GM19324 (cell line): Measurements from ENCODE around the gene DOCK7.
"Not testable (repeated sequence)": the region's sequence is repeated elsewhere in the genome, so short reads cannot be mapped to it uniquely, and the experiment has no call there.

Experiments used
- ATAC-seq: cut with Tn5 transposase; IDR thresholded peaks from one replicate; pipeline ENCODE4 v1.9.1; 2021; ENCODE audit warnings: mild to moderate bottlenecking, moderate library complexity; ENCODE audit not compliant: unreplicated experiment, low FRiP score

Gene DOCK7

GRCh38 chr1:62544570-62544969 lies 143.6 kb downstream of the DOCK7 start:
- ATAC-seq, result no peak

- ATAC-seq, result no peak
Observed at GRCh38 chr1:62541048-62541447, 147.1 kb downstream of the DOCK7 start.

DNA sequence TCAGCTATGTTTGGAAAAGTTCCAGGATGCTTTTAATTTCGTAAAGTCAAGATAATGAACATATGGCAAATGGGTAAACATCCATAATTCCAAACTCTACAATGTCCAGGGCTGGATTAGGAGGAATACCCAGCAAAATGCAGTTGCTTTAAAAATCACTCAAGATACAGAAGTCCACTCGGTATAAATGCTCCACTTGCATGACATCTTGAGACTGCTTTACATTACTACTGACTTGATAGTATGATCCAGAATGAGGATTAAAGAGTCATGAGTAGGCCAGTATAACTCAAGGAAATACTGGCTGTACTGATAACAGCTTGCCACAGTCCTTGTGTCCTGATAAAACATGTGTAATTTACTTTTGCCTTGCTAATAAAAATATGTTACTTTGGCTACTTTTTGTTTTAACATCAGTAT lies 149.1 kb downstream of the DOCK7 start:
- ATAC-seq, result no peak

DNA sequence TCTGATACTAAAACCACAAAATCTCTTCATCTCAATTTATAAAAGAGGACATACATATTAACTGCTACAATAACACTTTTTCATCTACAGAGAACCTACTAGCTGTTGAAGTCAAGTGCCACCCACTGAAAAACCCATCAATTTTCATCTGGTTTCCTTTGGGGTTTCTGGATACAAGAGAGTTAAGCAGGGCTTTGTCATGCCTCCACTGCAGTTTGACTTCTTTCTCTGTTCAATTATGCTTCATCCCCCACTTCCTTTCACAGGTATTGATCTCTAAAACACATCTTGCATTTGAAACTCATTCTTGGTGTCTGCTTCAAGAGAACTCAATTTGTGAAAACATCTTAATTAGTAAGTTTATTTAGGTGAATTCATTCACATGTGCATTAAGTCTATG lies 151.3 kb downstream of the DOCK7 start:
- no peak for ATAC-seq

- no peak for ATAC-seq
Observed at GRCh38 chr1:62530516-62531154, 157.6 kb downstream of the DOCK7 start.

GRCh38 chr1:62529227-62529626 lies 159.0 kb downstream of the DOCK7 start:
- no peak for ATAC-seq

DNA sequence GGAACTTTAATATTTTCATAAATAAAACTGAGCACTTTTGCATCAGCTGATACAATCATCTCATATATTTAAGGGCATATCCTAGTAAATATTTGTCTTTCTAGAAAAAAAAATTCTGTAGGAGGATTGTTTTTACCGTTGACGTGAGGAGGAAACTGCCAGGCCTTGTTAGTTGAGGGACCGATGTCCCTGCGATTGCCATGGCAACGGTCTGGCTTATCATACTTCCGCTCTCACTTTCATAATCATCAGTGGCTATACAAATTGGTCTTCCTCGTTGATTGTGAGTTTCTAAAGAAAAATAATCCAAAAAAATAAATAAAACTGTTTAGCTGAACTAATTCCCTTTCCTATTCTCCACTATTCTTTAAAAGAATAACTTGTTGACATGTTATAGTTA lies 160.2 kb downstream of the DOCK7 start:
- ATAC-seq, result no peak

- ATAC-seq, result not testable (repeated sequence)
Observed at GRCh38 chr1:62527346-62527745, 160.8 kb downstream of the DOCK7 start.

- ATAC-seq, result no peak
Observed at GRCh38 chr1:62523860-62524259, 164.3 kb downstream of the DOCK7 start.

DNA sequence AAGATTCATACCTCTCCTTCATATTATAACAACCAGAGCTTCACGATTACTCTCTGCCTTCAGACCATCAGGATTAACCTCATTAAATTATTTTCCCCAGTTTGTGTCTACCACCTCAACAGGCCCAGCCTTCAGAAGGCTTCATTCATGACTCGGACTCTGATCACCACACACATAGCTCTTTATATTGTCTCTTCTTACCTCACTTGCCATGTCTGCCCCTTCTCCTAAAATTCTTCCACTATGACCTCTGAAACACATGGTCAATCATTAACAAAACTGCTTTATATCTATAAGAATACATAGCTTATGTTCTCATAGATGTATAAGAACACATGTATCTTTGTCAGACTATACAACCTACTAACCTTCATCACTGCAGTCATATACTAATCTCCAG lies 171.6 kb downstream of the DOCK7 start:
- no peak for ATAC-seq

- ATAC-seq, result no peak
Observed at GRCh38 chr1:62514746-62515423, 173.3 kb downstream of the DOCK7 start.

GRCh38 chr1:62513013-62513412 lies 175.2 kb downstream of the DOCK7 start:
- ATAC-seq, result no peak

GRCh38 chr1:62509028-62509427 lies 179.2 kb downstream of the DOCK7 start:
- no peak for ATAC-seq

DNA sequence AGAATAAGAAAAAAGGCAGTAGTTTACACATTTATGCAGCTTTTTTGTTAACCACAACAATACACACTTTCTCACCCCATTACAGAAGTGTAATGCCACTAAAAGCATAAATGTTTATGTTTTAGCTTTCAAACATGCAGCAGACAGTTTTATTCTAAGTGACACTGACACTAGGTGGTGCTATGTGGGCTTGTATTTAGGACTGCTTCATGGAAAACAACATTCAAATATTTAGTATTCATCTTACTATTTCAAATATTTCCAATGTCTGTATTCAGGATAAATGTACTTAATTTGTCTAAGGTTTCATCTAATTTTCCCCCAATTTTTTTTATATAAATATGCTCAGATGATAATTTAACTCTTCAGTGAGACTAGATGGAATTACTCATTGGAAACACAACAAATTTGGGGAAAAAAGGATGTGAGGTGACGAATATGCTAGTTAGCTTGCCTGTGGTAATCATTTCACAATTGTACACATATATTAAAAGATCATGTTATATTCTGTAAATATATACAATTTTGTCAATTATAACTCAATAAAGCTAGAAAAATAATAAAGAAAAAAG lies 179.9 kb downstream of the DOCK7 start:
- ATAC-seq, result no peak

DNA sequence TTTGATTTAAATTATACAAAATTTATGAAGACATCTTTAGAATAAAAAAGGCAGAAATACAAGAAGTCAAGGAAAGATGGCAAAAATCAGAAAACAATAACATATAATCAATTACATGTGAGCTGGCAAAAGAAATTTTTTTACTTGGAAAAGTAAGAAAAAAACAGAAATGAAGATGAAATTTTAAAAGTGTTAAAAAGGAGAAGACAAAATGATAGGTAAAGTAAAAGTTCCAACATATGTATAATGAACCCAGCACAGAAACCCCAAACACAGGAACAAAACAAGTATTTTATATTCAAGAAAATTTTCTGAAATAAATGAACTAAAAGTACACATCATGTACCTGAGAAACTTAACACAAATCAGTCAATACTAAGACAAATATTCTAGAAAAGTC lies 188.0 kb downstream of the DOCK7 start:
- no peak for ATAC-seq

- no peak for ATAC-seq
Observed at GRCh38 chr1:62494137-62494536, 194.0 kb downstream of the DOCK7 start.

GRCh38 chr1:62493656-62494055 lies 194.5 kb downstream of the DOCK7 start:
- no peak for ATAC-seq

GRCh38 chr1:62492521-62492920 lies 195.7 kb downstream of the DOCK7 start:
- ATAC-seq, result no peak

DNA sequence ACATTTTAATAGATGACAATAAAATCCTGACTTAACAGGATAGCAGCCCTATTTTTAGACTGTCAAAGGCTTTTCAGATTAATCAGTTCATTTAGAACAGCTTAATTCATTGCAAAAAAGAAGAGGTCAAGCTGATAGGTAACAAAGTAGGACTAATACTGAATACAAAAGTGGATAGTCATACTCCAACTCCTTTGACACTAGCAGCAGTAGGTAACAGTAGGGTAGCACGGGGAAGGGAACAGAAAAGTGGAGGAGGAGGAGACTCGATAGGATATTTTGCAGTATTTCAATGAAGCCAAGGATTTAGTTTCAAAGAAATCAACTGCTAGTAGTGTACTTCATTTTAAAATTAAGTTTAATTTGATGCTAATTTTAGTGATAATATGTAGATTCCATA lies 200.2 kb downstream of the DOCK7 start:
- no peak for ATAC-seq

- ATAC-seq, result no peak
Observed at GRCh38 chr1:62484824-62485468, 203.2 kb downstream of the DOCK7 start.

- ATAC-seq, result no peak
Observed at GRCh38 chr1:62481681-62482080, 206.5 kb downstream of the DOCK7 start.
